ENCODE results near the gene PIEZO1. TPM values are rescaled to one million over a fixed set of nuclear protein-coding genes. Genes with fewer than 3 reads are reported as not detected.

PIEZO1 gene
- 26.1 and 35.9 TPM in 2 replicates for polyA plus RNA-seq (2011; rRNA removed)
- 141 and 172 TPM in 2 replicates for polyA plus RNA-seq (2012; cell fraction: cytosol; rRNA removed)
- 630 and 946 TPM in 2 replicates for polyA plus RNA-seq (2012; cell fraction: nucleus; rRNA removed)
- 78.3 to 84.7 TPM (median 79.1 TPM) in 3 replicates for polyA plus RNA-seq (2017; fragmentation: RNase III; extraction: RNeasy Plus Mini Kit Qiagen cat#74134 plus additional on column Dnase treatment)
- polyA minus RNA-seq (2011; rRNA and poly(A)+ RNA removed): 43.0 and 54.8 TPM in 2 replicates

GRCh38 chr16:88785106-88785924 is at the start of gene PIEZO1:
TSS of gene PIEZO1 (minus strand) at chr16:88785220. CDS start at chr16:88784964, 256 bp downstream.
- Histone ChIP-seq H3K9me3 (no peaks in the 10 kb centered on the region), H3K27ac (peak within 1 kb of the TSS; percentile 97 to 99), H3K4me2 (peak within 1 kb of the TSS; percentile 95), H3K4me1 (peaks cover 40% of the 10 kb centered on the region), H3K4me3 (peak within 1 kb of the TSS; percentile 99)
- DNase-seq (ENCODE audit: low read depth in 1 of 2, low spot score in 1 of 2) (peak; percentile 62 to 70), FAIRE-seq (no peak), ATAC-seq (peak; percentile 51 to 60)
- POLR2A ChIA-PET: interaction anchor here (0.6 to 2.4 kb wide), 3 partner anchors 26 to 455 kb away, joined by 3 to 18 read pairs (median 7); partner anchors contain the start of gene APRT
- CTCF ChIA-PET: interaction anchor here (0.7 to 5.6 kb wide), 10 partner anchors 8 to 77 kb away, joined by 3 to 41 read pairs (median 4); no protein-coding TSS in a partner anchor
- 55% methylated on average over 9 of the region's 110 CpGs for WGBS (ENCODE audit: missing lambda C conversion rate)
- TF ChIP-seq CBX8 (IDR thresholded peaks at IDR 0.05): no peak
- TF ChIP-seq RCOR1 (IDR thresholded peaks at IDR 0.05; ENCODE audit: low read depth, low read length): no peak
- TF ChIP-seq BCL3 (IDR thresholded peaks at IDR 0.05): peak; percentile 69; the same call in 1 of the 3 replicates
- no peak for TF ChIP-seq EP300 (IDR thresholded peaks at IDR 0.05)
- TF ChIP-seq HOXB5 (CRISPR knock-in tag; IDR thresholded peaks at IDR 0.05): no peak
- TF ChIP-seq POLR2A (IDR thresholded peaks at IDR 0.05; ENCODE audit: low read length): peak; percentile 81
- TF ChIP-seq TFCP2L1 (CRISPR knock-in tag; IDR thresholded peaks at IDR 0.05): no peak
- TF ChIP-seq HES2 (IDR thresholded peaks at IDR 0.05): no peak
- no peak for TF ChIP-seq KDM1A (IDR thresholded peaks at IDR 0.05; ENCODE audit: low read depth)
- TF ChIP-seq EHF (CRISPR knock-in tag; IDR thresholded peaks at IDR 0.05): no peak
- TF ChIP-seq CHD2 (IDR thresholded peaks at IDR 0.05; ENCODE audit: low read length, partially characterized antibody): no peak
- TF ChIP-seq ZFP36 (IDR thresholded peaks at IDR 0.05; ENCODE audit: borderline replicate concordance, partially characterized antibody): no peak
- TF ChIP-seq ZC3H11A (IDR thresholded peaks at IDR 0.05): no peak
- TF ChIP-seq RFX5 (IDR thresholded peaks at IDR 0.05): no peak
- TF ChIP-seq GATA3 (IDR thresholded peaks at IDR 0.05; ENCODE audit: borderline replicate concordance): no peak
- peak; percentile 27; the same call in 1 of the 2 replicates for TF ChIP-seq CHD4 (IDR thresholded peaks at IDR 0.05; ENCODE audit: borderline replicate concordance)
- no peak for TF ChIP-seq ZNF302 (CRISPR knock-in tag; IDR thresholded peaks at IDR 0.05)
- TF ChIP-seq FOSB (CRISPR knock-in tag; IDR thresholded peaks at IDR 0.05): no peak
- no peak for TF ChIP-seq NR3C1 (IDR thresholded peaks at IDR 0.05)
- no peak for TF ChIP-seq NPAS2 (CRISPR knock-in tag; IDR thresholded peaks at IDR 0.05; ENCODE audit: borderline replicate concordance)
- no peak for TF ChIP-seq NFE2L2 (conservative IDR thresholded peaks at IDR 0.05; ENCODE audit: low read length)
- peak; percentile 72 to 83 for TF ChIP-seq RAD21 (conservative IDR thresholded peaks at IDR 0.05 in 1 of 2, IDR thresholded peaks at IDR 0.05 in 1 of 2)
- peak; percentile 66 for TF ChIP-seq E2F6 (IDR thresholded peaks at IDR 0.05; ENCODE audit: borderline replicate concordance, low read depth)
- TF ChIP-seq MYC (IDR thresholded peaks at IDR 0.05; ENCODE audit: borderline replicate concordance, low read length): no peak; the same call in 1 of the 2 replicates
- TF ChIP-seq SREBF2 (IDR thresholded peaks at IDR 0.05): no peak
- TF ChIP-seq ZSCAN20 (CRISPR knock-in tag; IDR thresholded peaks at IDR 0.05): no peak
- TF ChIP-seq HDAC2 (IDR thresholded peaks at IDR 0.05): no peak
- TF ChIP-seq ATOH8 (CRISPR knock-in tag; IDR thresholded peaks at IDR 0.05; ENCODE audit: low read depth): peak; percentile 28; the same call in 1 of the 2 replicates
- TF ChIP-seq MAZ (IDR thresholded peaks at IDR 0.05; ENCODE audit: borderline replicate concordance, low read depth, low read length): no peak
- TF ChIP-seq JUN (IDR thresholded peaks at IDR 0.05): peak in 1 of 2 experiments; percentile 66; a peak in 2 of 5 replicates
- TF ChIP-seq FOSL2 (IDR thresholded peaks at IDR 0.05): no peak
- TF ChIP-seq FOSL2 (CRISPR knock-in tag; IDR thresholded peaks at IDR 0.05): no peak
- TF ChIP-seq HMGXB4 (CRISPR knock-in tag; IDR thresholded peaks at IDR 0.05; ENCODE audit: borderline replicate concordance): peak; percentile 96; the same call in 1 of the 2 replicates
- TF ChIP-seq FOXS1 (CRISPR knock-in tag; IDR thresholded peaks at IDR 0.05): no peak
- TF ChIP-seq BHLHE40 (IDR thresholded peaks at IDR 0.05; ENCODE audit: low read depth, low read length): no peak
- no peak for TF ChIP-seq ELK1 (IDR thresholded peaks at IDR 0.05; ENCODE audit: low read depth, low read length)
